ENCODE data around the gene B3GAT3. TPM values are rescaled to one million over a fixed set of nuclear protein-coding genes. Genes with fewer than 3 reads are reported as not detected.

The B3GAT3 gene
- polyA plus RNA-seq, 1 donor from 2014 or later = 102 TPM

- no peak overlapping the region for H3K4me3 ChIP-seq (ENCODE audit: low read length)
- no peak overlapping the region for H3K9ac ChIP-seq (ENCODE audit: low read length)
- TF ChIP-seq EP300 (conservative IDR thresholded peaks at IDR 0.05; ENCODE audit: poor library complexity, severe bottlenecking) = no peak
- TF ChIP-seq REST (IDR thresholded peaks at IDR 0.05; ENCODE audit: borderline replicate concordance) = no peak
- no peak for TF ChIP-seq SMC3 (conservative IDR thresholded peaks at IDR 0.05; ENCODE audit: poor library complexity)
- TF ChIP-seq TAF1 (IDR thresholded peaks at IDR 0.05; ENCODE audit: low read depth) = no peak
- no peak for TF ChIP-seq EZH2 (IDR thresholded peaks at IDR 0.05; ENCODE audit: borderline replicate concordance, insufficient read depth, low read length, poor library complexity, severe bottlenecking)
- no peak for TF ChIP-seq CTCF (IDR thresholded peaks at IDR 0.05; ENCODE audit: poor library complexity, severe bottlenecking)
- TF ChIP-seq RAD21 (conservative IDR thresholded peaks at IDR 0.05) = no peak
- TF ChIP-seq MXI1 (conservative IDR thresholded peaks at IDR 0.05; ENCODE audit: poor library complexity, severe bottlenecking) = no peak
- H3K27ac ChIP-seq (ENCODE audit: low read length) = no peak overlapping the region
- H3K9me2 ChIP-seq (ENCODE audit: insufficient read depth, low read length) = no peaks in the 10 kb centered on the region
- no peak overlapping the region for H2AFZ ChIP-seq (ENCODE audit: low read depth, low read length)
- peaks cover 23% of the 10 kb centered on the region for H3K79me2 ChIP-seq (replicated peaks; ENCODE audit: insufficient read depth, low read length)
- H3K4me2 ChIP-seq (ENCODE audit: low read length) = no peak overlapping the region
- H3K36me3 ChIP-seq (ENCODE audit: insufficient read depth, low read length) = peaks cover 7% of the 10 kb centered on the region
- no peaks in the 10 kb centered on the region for H3K27me3 ChIP-seq (ENCODE audit: insufficient read depth, low read depth, low read length)
- H4K20me1 ChIP-seq (ENCODE audit: insufficient read depth) = no peaks in the 10 kb centered on the region
- no peaks in the 10 kb centered on the region for H3K9me3 ChIP-seq (ENCODE audit: low read length)
- peaks cover 7% of the 10 kb centered on the region for H3F3A ChIP-seq (ENCODE audit: insufficient read depth, low read length, poor library complexity, severe bottlenecking)
Observed at GRCh38 chr11:62595124-62595523, 26.7 kb downstream of the B3GAT3 start.

GRCh38 chr11:62593434-62594044, 28.2 kb downstream of the B3GAT3 start:
- Histone ChIP-seq H3K36me3 (ENCODE audit: insufficient read depth, low read length) (peaks cover 7% of the 10 kb centered on the region), H3K9me2 (ENCODE audit: insufficient read depth, low read length) (no peaks in the 10 kb centered on the region), H3F3A (ENCODE audit: insufficient read depth, low read length, poor library complexity, severe bottlenecking) (peaks cover 7% of the 10 kb centered on the region), H3K79me2 (replicated peaks; ENCODE audit: insufficient read depth, low read length) (peaks cover 16% of the 10 kb centered on the region), H3K4me2 (ENCODE audit: low read length) (no peak overlapping the region), H3K27ac (ENCODE audit: low read length) (no peak overlapping the region), H3K9ac (ENCODE audit: low read length) (no peak overlapping the region), H3K27me3 (ENCODE audit: insufficient read depth, low read depth, low read length) (no peaks in the 10 kb centered on the region), H4K20me1 (ENCODE audit: insufficient read depth) (no peaks in the 10 kb centered on the region), H2AFZ (ENCODE audit: low read depth, low read length) (no peak overlapping the region), H3K4me3 (ENCODE audit: low read length) (no peak overlapping the region), H3K9me3 (ENCODE audit: low read length) (no peaks in the 10 kb centered on the region)
- TF ChIP-seq MXI1 (conservative IDR thresholded peaks at IDR 0.05; ENCODE audit: poor library complexity, severe bottlenecking) = no peak
- peak; percentile 47 for TF ChIP-seq SMC3 (conservative IDR thresholded peaks at IDR 0.05; ENCODE audit: poor library complexity)
- TF ChIP-seq RAD21 (conservative IDR thresholded peaks at IDR 0.05) = peak; percentile 22
- TF ChIP-seq CTCF (IDR thresholded peaks at IDR 0.05; ENCODE audit: poor library complexity, severe bottlenecking) = peak; percentile 47
- no peak for TF ChIP-seq POLR2AphosphoS5 (IDR thresholded peaks at IDR 0.05)
